ENCODE measurements around the gene CDK3. TPM values are rescaled to one million over a fixed set of nuclear protein-coding genes. Genes with fewer than 3 reads are reported as not detected.
A peak's percentile ranks its signal among the peaks of the same experiment; 100 is the strongest.

Gene CDK3
- total RNA-seq, 1 experiment from 2014 or later: 9.8 TPM

DNA sequence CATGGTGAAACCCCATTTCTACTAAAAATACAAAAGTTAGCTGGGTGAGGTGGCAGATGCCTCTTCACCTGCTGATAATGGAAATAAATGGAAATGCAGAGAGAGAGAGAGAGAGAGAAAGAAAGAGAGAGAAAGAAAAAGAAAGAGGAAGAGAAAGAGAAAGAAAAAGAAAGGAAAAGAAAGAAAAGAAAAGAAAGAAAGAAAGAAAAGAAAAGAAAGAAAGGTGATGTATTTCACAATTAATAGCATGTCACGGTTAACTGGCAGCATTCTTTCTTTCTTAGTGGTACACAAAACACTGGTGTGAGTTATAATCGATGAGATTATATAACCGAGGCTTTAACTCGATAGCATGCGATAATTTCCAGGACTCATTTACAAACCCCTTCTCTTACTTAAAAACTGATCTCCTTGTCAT, 24.9 kb upstream of the CDK3 start:
- H3K27ac Mint-ChIP-seq (ENCODE audit: unreplicated experiment): peak overlapping the region; percentile 40
- intact Hi-C loops (cut with micrococcal nuclease; ENCODE audit: unreplicated experiment): no loop called here
- DNase-seq: no peak
- TF ChIP-seq, protein P1, sequence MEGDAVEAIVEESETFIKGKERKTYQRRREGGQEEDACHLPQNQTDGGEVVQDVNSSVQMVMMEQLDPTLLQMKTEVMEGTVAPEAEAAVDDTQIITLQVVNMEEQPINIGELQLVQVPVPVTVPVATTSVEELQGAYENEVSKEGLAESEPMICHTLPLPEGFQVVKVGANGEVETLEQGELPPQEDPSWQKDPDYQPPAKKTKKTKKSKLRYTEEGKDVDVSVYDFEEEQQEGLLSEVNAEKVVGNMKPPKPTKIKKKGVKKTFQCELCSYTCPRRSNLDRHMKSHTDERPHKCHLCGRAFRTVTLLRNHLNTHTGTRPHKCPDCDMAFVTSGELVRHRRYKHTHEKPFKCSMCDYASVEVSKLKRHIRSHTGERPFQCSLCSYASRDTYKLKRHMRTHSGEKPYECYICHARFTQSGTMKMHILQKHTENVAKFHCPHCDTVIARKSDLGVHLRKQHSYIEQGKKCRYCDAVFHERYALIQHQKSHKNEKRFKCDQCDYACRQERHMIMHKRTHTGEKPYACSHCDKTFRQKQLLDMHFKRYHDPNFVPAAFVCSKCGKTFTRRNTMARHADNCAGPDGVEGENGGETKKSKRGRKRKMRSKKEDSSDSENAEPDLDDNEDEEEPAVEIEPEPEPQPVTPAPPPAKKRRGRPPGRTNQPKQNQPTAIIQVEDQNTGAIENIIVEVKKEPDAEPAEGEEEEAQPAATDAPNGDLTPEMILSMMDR (IDR thresholded peaks at IDR 0.05; ENCODE audit: unreplicated experiment): no peak
- H3K9me3 Mint-ChIP-seq (ENCODE audit: low read depth, unreplicated experiment): no peaks in the 10 kb centered on the region
- CTCF ChIA-PET: no interaction called here
- no peaks in the 10 kb centered on the region for H3K27me3 Mint-ChIP-seq (ENCODE audit: unreplicated experiment)
- H3K36me3 Mint-ChIP-seq (ENCODE audit: insufficient read depth, unreplicated experiment): peaks cover 68% of the 10 kb centered on the region
- peaks cover 19% of the 10 kb centered on the region for H3K4me1 Mint-ChIP-seq (ENCODE audit: low read depth, unreplicated experiment)
- no TSS peak for BruUV-seq (replicated peaks)
- peak overlapping the region; percentile 53 for H3K4me3 Mint-ChIP-seq (ENCODE audit: low read depth, unreplicated experiment)

DNA sequence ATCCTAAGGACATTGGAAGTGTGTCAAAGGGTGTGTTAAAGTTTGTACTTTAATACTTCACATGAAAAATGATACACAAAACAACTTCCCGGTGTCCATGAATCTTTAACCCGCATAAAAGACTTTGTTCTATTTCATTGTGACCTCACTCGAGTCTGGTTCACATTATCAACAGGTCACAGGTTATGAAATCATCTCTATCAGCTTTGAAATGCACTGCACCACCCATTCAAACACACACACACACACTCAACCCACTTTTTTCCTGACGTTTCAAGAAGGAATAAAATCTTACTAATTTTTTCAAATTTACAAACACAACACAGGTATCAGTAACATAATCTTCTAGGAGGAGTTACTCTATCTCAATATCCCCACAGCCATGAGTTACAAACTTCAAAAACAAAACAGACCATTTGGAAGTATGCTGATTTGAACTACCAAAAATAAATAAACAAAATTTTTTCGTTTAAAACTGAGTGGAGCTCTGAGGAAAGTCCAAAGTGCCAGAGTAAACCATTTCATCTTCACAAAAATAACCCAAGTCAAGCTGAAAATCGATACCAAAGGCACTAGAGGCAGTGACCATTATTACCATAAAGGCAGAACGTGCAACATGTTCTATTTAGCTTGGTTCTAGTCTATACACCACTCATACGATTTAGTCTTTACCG, 24.3 kb upstream of the CDK3 start:
- no peak for DNase-seq
- TF ChIP-seq, protein P1 (IDR thresholded peaks at IDR 0.05; ENCODE audit: unreplicated experiment): no peak
- peak overlapping the region; percentile 53 for H3K4me3 Mint-ChIP-seq (ENCODE audit: low read depth, unreplicated experiment)
- CTCF ChIA-PET: interaction anchor here (0.6 kb wide), 1 partner anchor 20 kb away, joined by 4 read pairs; no protein-coding TSS in a partner anchor
- TSS peak; percentile 19 for BruUV-seq (replicated peaks)
- H3K27me3 Mint-ChIP-seq (ENCODE audit: unreplicated experiment): no peaks in the 10 kb centered on the region
- H3K36me3 Mint-ChIP-seq (ENCODE audit: insufficient read depth, unreplicated experiment): peaks cover 68% of the 10 kb centered on the region
- intact Hi-C loops (cut with micrococcal nuclease; ENCODE audit: unreplicated experiment): no loop called here
- H3K27ac Mint-ChIP-seq (ENCODE audit: unreplicated experiment): peak overlapping the region; percentile 40
- H3K4me1 Mint-ChIP-seq (ENCODE audit: low read depth, unreplicated experiment): peaks cover 25% of the 10 kb centered on the region
- H3K9me3 Mint-ChIP-seq (ENCODE audit: low read depth, unreplicated experiment): no peaks in the 10 kb centered on the region

GRCh38 chr17:75978938-75979704, 21.5 kb upstream of the CDK3 start, which contains the start of the genes ACOX1 and TEN1:
ACOX1 (minus strand) TSS chr17:75979166; CDS start chr17:75979073, 93 bp downstream.
TEN1 (plus strand) TSS chr17:75979240; CDS start chr17:75986193, 6,953 bp downstream.
- DNase-seq: peak; percentile 98
- Mint-ChIP-seq H3K4me1 (ENCODE audit: low read depth, unreplicated experiment) (peaks cover 48% of the 10 kb centered on the region), H3K27me3 (ENCODE audit: unreplicated experiment) (no peaks in the 10 kb centered on the region), H3K4me3 (ENCODE audit: low read depth, unreplicated experiment) (peak within 1 kb of the TSS; percentile 79), H3K27ac (ENCODE audit: unreplicated experiment) (peak within 1 kb of the TSS; percentile 95), H3K36me3 (ENCODE audit: insufficient read depth, unreplicated experiment) (peaks cover 63% of the 10 kb centered on the region), H3K9me3 (ENCODE audit: low read depth, unreplicated experiment) (no peaks in the 10 kb centered on the region)
- intact Hi-C loops (cut with micrococcal nuclease; ENCODE audit: unreplicated experiment): no loop called here
- CTCF ChIA-PET: interaction anchor here (0.7 to 1.2 kb wide), 4 partner anchors 14 to 74 kb away, joined by 3 to 4 read pairs (median 3); partner anchors contain the start of gene MRPL38
- BruUV-seq (replicated peaks): no TSS peak
- TF ChIP-seq, protein P1 (IDR thresholded peaks at IDR 0.05; ENCODE audit: unreplicated experiment): no peak

- Mint-ChIP-seq H3K4me1 (ENCODE audit: low read depth, unreplicated experiment) (peaks cover 54% of the 10 kb centered on the region), H3K4me3 (ENCODE audit: low read depth, unreplicated experiment) (peak overlapping the region; percentile 79), H3K27me3 (ENCODE audit: unreplicated experiment) (no peaks in the 10 kb centered on the region), H3K9me3 (ENCODE audit: low read depth, unreplicated experiment) (no peaks in the 10 kb centered on the region), H3K27ac (ENCODE audit: unreplicated experiment) (peak overlapping the region; percentile 95), H3K36me3 (ENCODE audit: insufficient read depth, unreplicated experiment) (peaks cover 59% of the 10 kb centered on the region)
- TF ChIP-seq, protein P1 (IDR thresholded peaks at IDR 0.05; ENCODE audit: unreplicated experiment): no peak
- CTCF ChIA-PET: interaction anchor here (0.7 to 1.3 kb wide), 4 partner anchors 14 to 390 kb away, joined by 3 to 6 read pairs (median 3); partner anchors contain the start of gene FBF1
- no peak for DNase-seq
- BruUV-seq (replicated peaks): TSS peak; percentile 77
- intact Hi-C loops (cut with micrococcal nuclease; ENCODE audit: unreplicated experiment): no loop called here
These were observed 20.9 kb upstream of the CDK3 start for GRCh38 chr17:75979705-75980187.

All from Calu3 (cell line).